PC-3 (cell line): ENCODE data around the gene TMEM45A. TPM values are rescaled to one million over a fixed set of nuclear protein-coding genes. Genes with fewer than 3 reads are reported as not detected.
A peak's percentile ranks its signal among the peaks of the same experiment; 100 is the strongest.

Experiments
- ATAC-seq: fragments of 200-7000 bp; cut with Tn5 transposase; 2 replicates; pipeline ENCODE4 v1.9.1; 2020; ENCODE audit warnings: mild to moderate bottlenecking, moderate library complexity
- BruUV-seq: library from RNA; stranded (reverse); fragments of 400-500 nt; replicated peaks from 2 replicates; lab custom pipeline; 2021; lab: Mats Ljungman, UMichigan
- CTCF ChIA-PET: fragments of 300-600 bp; sonication (Branson Sonifier 250); formaldehyde crosslinking; loops from one replicate; lab custom pipeline; 2022; ENCODE audit warnings: antibody characterized with exemption; lab: Charles Lee
- POLR2A ChIA-PET: fragments of 300-600 bp; sonication (Branson Sonifier 250); formaldehyde crosslinking; loops from one replicate; lab custom pipeline; 2022; ENCODE audit warnings: antibody characterized with exemption; ENCODE audit not compliant: unreplicated experiment; lab: Charles Lee
- DNase-seq: peaks from one replicate; pipeline ENCODE4 v3.0.0-alpha.2; 2015
- H2AFZ ChIP-seq: fragments of 300-600 bp; sonication (generic); 2 replicates; pipeline ENCODE4 v1.6.0; 2016; ENCODE audit warnings: antibody characterized with exemption, low read length
- H3F3A ChIP-seq: fragments of 300-600 bp; sonication (generic); one replicate; pipeline ENCODE4 v1.6.0; 2017; ENCODE audit warnings: antibody characterized with exemption, low read length, control low read depth, mild to moderate bottlenecking; ENCODE audit not compliant: unreplicated experiment
- H3K27ac ChIP-seq: fragments of 300-600 bp; sonication (generic); 2 replicates; pipeline ENCODE4 v1.5.1; 2016; ENCODE audit warnings: mild to moderate bottlenecking, low read length
- H3K27me3 ChIP-seq: fragments of 300-600 bp; sonication (generic); 2 replicates; pipeline ENCODE4 v1.6.1; 2016; ENCODE audit warnings: low read length, mixed read lengths
- H3K36me3 ChIP-seq: fragments of 300-600 bp; sonication (generic); 2 replicates; pipeline ENCODE4 v1.6.1; 2016; ENCODE audit warnings: low read depth, mixed run types, low read length, mixed read lengths
- H3K4me1 ChIP-seq: fragments of 300-600 bp; sonication (generic); 2 replicates; pipeline ENCODE4 v1.5.1; 2016; ENCODE audit warnings: low read length; ENCODE audit not compliant: insufficient read depth
- H3K4me2 ChIP-seq: fragments of 300-600 bp; sonication (generic); 2 replicates; pipeline ENCODE4 v1.6.0; 2016; ENCODE audit warnings: low read length
- H3K4me3 ChIP-seq: fragments of 300-600 bp; sonication (generic); 2 replicates; pipeline ENCODE4 v1.5.1; 2016; ENCODE audit warnings: mild to moderate bottlenecking, low read length, mixed read lengths
- H3K79me2 ChIP-seq: fragments of 300-600 bp; sonication (generic); 2 replicates; pipeline ENCODE4 v1.6.1; 2017; ENCODE audit warnings: low read length, mixed read lengths
- H3K9ac ChIP-seq: fragments of 300-600 bp; sonication (generic); 2 replicates; pipeline ENCODE4 v1.6.0; 2016; ENCODE audit warnings: mild to moderate bottlenecking, low read length
- H3K9me2 ChIP-seq: fragments of 300-600 bp; sonication (generic); replicated peaks from 2 replicates; pipeline ENCODE4 v1.6.1; 2016; ENCODE audit warnings: mixed run types, low read length, mixed read lengths
- H3K9me3 ChIP-seq: fragments of 300-600 bp; sonication (generic); 2 replicates; pipeline ENCODE4 v1.6.1; 2016; ENCODE audit warnings: low read length, mixed read lengths
- H4K20me1 ChIP-seq: fragments of 300-600 bp; sonication (generic); 2 replicates; pipeline ENCODE4 v1.6.1; 2016; ENCODE audit warnings: low read length, mixed read lengths
- EZH2 ChIP-seq: fragments of 300-600 bp; sonication (generic); IDR thresholded peaks from one replicate; pipeline ENCODE4 v1.6.1; 2017; ENCODE audit warnings: antibody characterized with exemption, mild to moderate bottlenecking, low read length; ENCODE audit not compliant: unreplicated experiment
- EZH2phosphoT487 ChIP-seq: fragments of 300-600 bp; sonication (generic); IDR thresholded peaks from 2 replicates; pipeline ENCODE4 v1.6.1; 2018; ENCODE audit warnings: mild to moderate bottlenecking, antibody characterized with exemption, low read length, borderline replicate concordance
- intact Hi-C: fragments of 100-400 bp; cut with micrococcal nuclease; formaldehyde crosslinking; loops from 2 replicates; pipeline ENCODE4 v1.9.0; 2023
- total RNA-seq: library from RNA; depleted of rRNA; stranded (reverse); fragments of >200 nt; gene quantifications from 2 replicates; pipeline ENCODE4 v1.2.3, GENCODE V29; 2014
- TF ChIP-seq, protein P1 (sequence below): fragments of 300-600 bp; sonication (generic); conservative IDR thresholded peaks from 2 replicates; pipeline ENCODE4 v1.5.1; 2017; ENCODE audit warnings: antibody characterized with exemption, low read depth, mild to moderate bottlenecking, low read length

TMEM45A gene
- total RNA-seq, 1 experiment from 2014 or later, result 7.6 TPM

- Histone ChIP-seq H3K9me3 (no peaks in the 10 kb centered on the region), H4K20me1 (no peaks in the 10 kb centered on the region), H3K27me3 (no peaks in the 10 kb centered on the region), H3K4me2 (no peak overlapping the region), H3K4me1 (peaks cover 30% of the 10 kb centered on the region), H2AFZ (no peak overlapping the region), H3K9me2 (no peaks in the 10 kb centered on the region), H3F3A (peaks cover 16% of the 10 kb centered on the region), H3K27ac (no peak overlapping the region), H3K4me3 (no peak overlapping the region), H3K36me3 (no peaks in the 10 kb centered on the region), H3K9ac (no peak overlapping the region), H3K79me2 (no peaks in the 10 kb centered on the region)
- no TSS peak for BruUV-seq
- DNase-seq (no peak), ATAC-seq (no peak)
- TF ChIP-seq EZH2phosphoT487, result no peak
- TF ChIP-seq, protein P1, sequence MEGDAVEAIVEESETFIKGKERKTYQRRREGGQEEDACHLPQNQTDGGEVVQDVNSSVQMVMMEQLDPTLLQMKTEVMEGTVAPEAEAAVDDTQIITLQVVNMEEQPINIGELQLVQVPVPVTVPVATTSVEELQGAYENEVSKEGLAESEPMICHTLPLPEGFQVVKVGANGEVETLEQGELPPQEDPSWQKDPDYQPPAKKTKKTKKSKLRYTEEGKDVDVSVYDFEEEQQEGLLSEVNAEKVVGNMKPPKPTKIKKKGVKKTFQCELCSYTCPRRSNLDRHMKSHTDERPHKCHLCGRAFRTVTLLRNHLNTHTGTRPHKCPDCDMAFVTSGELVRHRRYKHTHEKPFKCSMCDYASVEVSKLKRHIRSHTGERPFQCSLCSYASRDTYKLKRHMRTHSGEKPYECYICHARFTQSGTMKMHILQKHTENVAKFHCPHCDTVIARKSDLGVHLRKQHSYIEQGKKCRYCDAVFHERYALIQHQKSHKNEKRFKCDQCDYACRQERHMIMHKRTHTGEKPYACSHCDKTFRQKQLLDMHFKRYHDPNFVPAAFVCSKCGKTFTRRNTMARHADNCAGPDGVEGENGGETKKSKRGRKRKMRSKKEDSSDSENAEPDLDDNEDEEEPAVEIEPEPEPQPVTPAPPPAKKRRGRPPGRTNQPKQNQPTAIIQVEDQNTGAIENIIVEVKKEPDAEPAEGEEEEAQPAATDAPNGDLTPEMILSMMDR, result no peak
- no peak for TF ChIP-seq EZH2
- CTCF ChIA-PET, result no interaction called here
- intact Hi-C loops, result no loop called here
- POLR2A ChIA-PET, result no interaction called here
Measured at GRCh38 chr3:100499651-100500050, 7.2 kb downstream of the TMEM45A start.

DNA sequence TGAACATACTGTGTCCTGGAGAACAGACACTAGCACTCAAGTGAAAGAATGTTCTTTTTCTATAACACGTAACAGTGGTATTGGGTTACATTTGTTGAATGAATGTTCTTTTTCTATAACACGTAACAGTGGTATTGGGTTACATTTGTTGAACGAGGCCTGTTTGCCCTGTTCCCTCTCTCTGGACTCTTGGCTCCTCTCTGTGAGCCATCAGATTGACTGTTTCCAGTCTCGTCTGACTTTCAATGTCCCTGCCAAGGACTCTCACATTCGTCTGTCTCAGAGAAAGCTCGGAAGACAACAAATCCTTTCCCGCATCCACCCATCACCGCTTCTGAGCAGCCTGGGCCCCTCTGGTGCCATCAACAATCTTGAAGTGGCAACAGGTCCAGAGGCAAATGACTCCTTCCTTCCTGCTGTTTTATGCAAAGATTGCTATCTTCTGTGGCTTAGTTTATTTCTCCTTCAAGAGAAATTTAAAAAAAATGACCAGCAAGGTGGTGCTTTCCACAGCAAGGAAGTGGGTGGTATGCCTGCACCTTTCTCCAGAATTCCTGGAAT is 8.0 kb downstream of the TMEM45A start:
- POLR2A ChIA-PET, result no interaction called here
- ATAC-seq, result no peak
- H3F3A ChIP-seq, result peaks cover 16% of the 10 kb centered on the region

GRCh38 chr3:100503448-100503847 is 11.0 kb downstream of the TMEM45A start:
- DNase-seq (no peak), ATAC-seq (no peak)
- Histone ChIP-seq H3K27ac (no peak overlapping the region), H3K36me3 (no peaks in the 10 kb centered on the region), H3K4me1 (peaks cover 4% of the 10 kb centered on the region; the same call in 1 of the 2 replicates), H3F3A (no peaks in the 10 kb centered on the region), H2AFZ (no peak overlapping the region), H3K9ac (no peak overlapping the region), H3K9me3 (no peaks in the 10 kb centered on the region), H3K4me3 (no peak overlapping the region), H3K4me2 (no peak overlapping the region), H3K79me2 (no peaks in the 10 kb centered on the region), H4K20me1 (no peaks in the 10 kb centered on the region), H3K9me2 (no peaks in the 10 kb centered on the region), H3K27me3 (no peaks in the 10 kb centered on the region)
- BruUV-seq, result no TSS peak
- CTCF ChIA-PET, result no interaction called here
- intact Hi-C loops, result no loop called here
- TF ChIP-seq EZH2 (no peak), EZH2phosphoT487 (no peak)
- TF ChIP-seq, protein P1, result no peak
- POLR2A ChIA-PET, result no interaction called here

More for the DNA sequence above, 8.0 kb downstream of the TMEM45A start:
- no peak overlapping the region for H3K9ac ChIP-seq
- no peaks in the 10 kb centered on the region for H3K27me3 ChIP-seq
- H3K4me2 ChIP-seq, result no peak overlapping the region
- peaks cover 30% of the 10 kb centered on the region for H3K4me1 ChIP-seq
- CTCF ChIA-PET, result no interaction called here
- H2AFZ ChIP-seq, result no peak overlapping the region
- TF ChIP-seq, protein P1, result no peak
- TF ChIP-seq EZH2, result no peak
- TF ChIP-seq EZH2phosphoT487, result no peak
- H3K36me3 ChIP-seq, result no peaks in the 10 kb centered on the region
- H3K9me3 ChIP-seq, result no peaks in the 10 kb centered on the region
- H3K27ac ChIP-seq, result no peak overlapping the region
- peak; percentile 22 for DNase-seq
- H3K9me2 ChIP-seq, result no peaks in the 10 kb centered on the region
- H3K4me3 ChIP-seq, result no peak overlapping the region
- BruUV-seq, result no TSS peak
- intact Hi-C loops, result no loop called here
- no peaks in the 10 kb centered on the region for H4K20me1 ChIP-seq
- H3K79me2 ChIP-seq, result no peaks in the 10 kb centered on the region
